HUES64 (cell line): ENCODE results near the gene YBEY. TPM values are rescaled to one million over a fixed set of nuclear protein-coding genes. Genes with fewer than 3 reads are reported as not detected.
"Not testable (repeated sequence)": the region's sequence is repeated elsewhere in the genome, so short reads cannot be mapped to it uniquely, and the experiment has no call there.

Source experiments
- H3K27ac ChIP-seq: 2 replicates; pipeline ENCODE4 v1.7.0; 2013; ENCODE audit warnings: low read depth, low read length, inconsistent platforms
- H3K27me3 ChIP-seq: 2 replicates; pipeline ENCODE4 v1.6.1; 2013; ENCODE audit warnings: mild to moderate bottlenecking, low read length; ENCODE audit not compliant: insufficient read depth
- H3K36me3 ChIP-seq: 2 replicates; pipeline ENCODE4 v1.6.1; 2013; ENCODE audit warnings: mild to moderate bottlenecking, low read length; ENCODE audit not compliant: insufficient read depth
- H3K4me1 ChIP-seq: 2 replicates; pipeline ENCODE4 v1.6.1; 2013; ENCODE audit warnings: mild to moderate bottlenecking, low read length, moderate library complexity; ENCODE audit not compliant: insufficient read depth
- H3K4me3 ChIP-seq: 2 replicates; pipeline ENCODE4 v1.5.1; 2013; ENCODE audit warnings: mild to moderate bottlenecking, low read length, moderate library complexity
- H3K9ac ChIP-seq: 2 replicates; pipeline ENCODE4 v1.6.1; 2013; ENCODE audit warnings: mild to moderate bottlenecking, low read depth, low read length
- H3K9me3 ChIP-seq: 2 replicates; pipeline ENCODE4 v1.6.1; 2013; ENCODE audit warnings: low read depth, low read length; ENCODE audit not compliant: insufficient read depth
- WGBS: fragments of 150-250, 120-280 bp; methylation state at CpG from one replicate; pipeline ENCODE4 v1.1.7; 2013; ENCODE audit warnings: missing lambda C conversion rate; 5-methylcytosine and 5-hydroxymethylcytosine counted together
- polyA plus RNA-seq, 2 experiments: library from polyadenylated mRNA; stranded (reverse); fragments of 50-300 nt; gene quantifications; one replicate each; pipeline ENCODE4 v1.2.3, GENCODE V29; 2013

YBEY gene, protein sequence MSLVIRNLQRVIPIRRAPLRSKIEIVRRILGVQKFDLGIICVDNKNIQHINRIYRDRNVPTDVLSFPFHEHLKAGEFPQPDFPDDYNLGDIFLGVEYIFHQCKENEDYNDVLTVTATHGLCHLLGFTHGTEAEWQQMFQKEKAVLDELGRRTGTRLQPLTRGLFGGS
- 32.6 TPM for polyA plus RNA-seq (2013, experiment 1 of 2)
- polyA plus RNA-seq (2013, experiment 2 of 2), result 33.0 TPM

DNA sequence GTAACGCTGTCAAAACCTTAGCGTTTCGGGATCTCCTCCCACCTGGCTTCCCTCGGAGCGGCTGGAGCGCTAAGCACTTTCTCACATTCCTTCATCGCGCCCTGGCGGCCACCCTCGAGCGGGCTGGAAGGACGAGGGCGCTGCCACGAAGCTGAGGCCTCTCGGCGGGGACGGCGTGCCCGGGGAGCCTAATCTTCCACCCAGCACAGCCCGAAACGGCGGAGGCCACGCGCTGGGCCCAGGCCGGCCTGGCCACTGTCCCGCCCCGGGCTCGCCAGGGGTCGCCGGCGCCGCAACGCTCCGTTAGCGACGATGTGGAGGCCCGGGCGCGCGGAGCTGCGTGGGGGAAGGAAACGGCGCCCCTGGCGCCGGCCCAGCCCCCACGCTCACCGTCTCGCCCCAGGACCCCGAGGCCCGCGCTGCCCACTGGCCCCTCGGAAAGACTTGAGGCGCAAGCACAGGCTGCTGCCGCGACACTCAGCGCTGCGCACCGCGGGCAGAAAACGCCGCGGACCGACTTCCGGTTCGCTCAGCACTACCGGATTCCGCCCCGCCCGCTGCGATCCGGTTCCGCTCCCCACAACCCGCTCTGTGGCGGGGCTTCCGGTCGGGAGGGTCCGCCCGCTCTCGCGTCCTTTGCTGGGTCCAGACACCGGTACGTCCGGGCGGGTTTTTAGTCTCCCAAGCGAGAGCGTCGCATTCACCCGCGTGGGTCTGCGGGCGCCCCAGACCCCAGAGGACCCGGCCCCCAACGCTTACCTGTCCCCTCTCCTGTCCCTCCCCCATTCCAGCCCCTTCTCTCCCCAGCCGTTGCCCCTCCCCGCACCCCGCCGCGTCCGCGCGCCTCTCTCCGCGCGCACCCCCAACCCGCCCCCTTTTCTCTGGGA, at the start of gene YBEY:
TSS of gene YBEY (plus strand) at position 582 of the 887 bp plus-strand sequence. CDS start 572 bp downstream, outside the sequence.
- Histone ChIP-seq H3K36me3 (peaks cover 38% of the 10 kb centered on the region), H3K27me3 (no peaks in the 10 kb centered on the region), H3K27ac (peak within 1 kb of the TSS; percentile 97), H3K9me3 (no peaks in the 10 kb centered on the region), H3K9ac (peak within 1 kb of the TSS; percentile 90), H3K4me3 (peak within 1 kb of the TSS; percentile 94), H3K4me1 (peaks cover 30% of the 10 kb centered on the region)
- under 1% methylated on average over 105 of the region's 105 CpGs for WGBS

DNA sequence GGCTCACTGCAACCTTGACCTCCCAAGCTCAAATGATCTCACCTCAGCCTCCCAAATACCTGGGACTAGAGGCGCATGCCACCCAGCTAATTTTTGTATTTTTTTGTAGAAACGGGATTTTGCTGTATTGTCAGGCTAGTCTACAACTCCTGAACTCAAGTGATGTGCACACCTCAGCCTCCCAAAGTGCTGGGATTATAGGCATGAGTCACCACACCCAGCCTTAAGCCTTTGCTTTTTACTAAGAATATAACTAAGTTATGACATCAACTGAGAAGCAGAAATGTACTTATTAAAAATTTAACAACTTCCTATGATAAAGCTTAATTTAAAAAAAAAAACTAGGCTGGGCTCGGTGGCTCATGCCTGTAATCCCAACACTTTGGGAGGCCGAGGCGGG, 48.7 kb upstream of the YBEY start:
- H3K4me3 ChIP-seq, result no peak overlapping the region
- H3K9me3 ChIP-seq, result peaks cover 4% of the 10 kb centered on the region; the same call in 1 of the 2 replicates
- no peak overlapping the region for H3K27ac ChIP-seq
- no peak overlapping the region for H3K9ac ChIP-seq
- H3K36me3 ChIP-seq, result peaks cover 95% of the 10 kb centered on the region
- H3K27me3 ChIP-seq, result no peaks in the 10 kb centered on the region
- WGBS, result 96% methylated on average over 5 of the region's 5 CpGs
- H3K4me1 ChIP-seq, result no peaks in the 10 kb centered on the region

DNA sequence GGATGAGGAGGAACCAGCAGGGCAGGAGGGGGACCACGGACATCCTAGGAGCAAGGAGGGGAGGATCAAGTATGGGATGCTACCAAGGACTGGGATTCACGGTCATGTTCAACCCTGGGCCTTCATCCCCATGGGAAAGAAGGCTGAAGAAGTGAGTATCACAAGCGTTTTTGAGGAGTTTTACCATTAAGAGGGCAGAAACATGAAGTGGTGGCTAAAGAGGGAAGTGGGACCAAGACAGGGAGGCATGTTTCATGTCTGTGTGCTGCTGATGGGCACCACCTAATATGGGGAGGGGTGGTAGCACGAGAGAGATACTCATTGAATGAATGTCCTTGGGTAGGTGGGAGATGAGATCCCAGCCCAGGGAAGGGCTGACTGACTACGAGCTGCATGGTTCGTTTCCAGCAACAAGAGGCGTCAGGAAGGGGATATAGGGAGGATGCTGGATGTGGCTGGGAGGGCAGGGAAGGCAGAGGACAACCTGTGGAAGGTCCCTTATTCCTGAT, 46.3 kb upstream of the YBEY start:
- no peak overlapping the region for H3K4me3 ChIP-seq
- no peak overlapping the region for H3K27ac ChIP-seq
- peaks cover 95% of the 10 kb centered on the region for H3K36me3 ChIP-seq
- whole genome bisulfite sequencing, result 93% methylated on average over 7 of the region's 7 CpGs
- no peaks in the 10 kb centered on the region for H3K27me3 ChIP-seq
- no peak overlapping the region for H3K9ac ChIP-seq
- no peaks in the 10 kb centered on the region for H3K9me3 ChIP-seq
- no peaks in the 10 kb centered on the region for H3K4me1 ChIP-seq

DNA sequence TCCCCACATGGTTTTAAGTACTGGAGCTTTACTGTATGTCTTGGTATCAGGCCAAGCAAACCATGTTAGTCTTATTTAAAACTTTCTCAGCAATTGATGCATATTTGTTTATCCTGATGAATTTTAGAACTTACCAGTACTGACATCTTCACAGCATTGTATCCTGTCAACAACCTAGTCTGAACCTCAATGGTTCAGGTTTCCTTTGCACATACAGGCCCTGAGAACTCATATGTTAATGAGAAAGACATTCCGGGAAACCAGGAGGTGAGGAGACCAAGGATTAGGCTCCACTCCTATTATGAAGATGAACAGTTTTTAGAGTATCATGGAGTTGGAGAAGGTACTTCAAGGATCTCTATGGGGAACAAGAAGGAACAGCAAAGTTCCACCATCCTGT, 44.6 kb upstream of the YBEY start:
- not testable (repeated sequence) for H3K9ac ChIP-seq, H3K4me1 ChIP-seq, H3K27me3 ChIP-seq, H3K27ac ChIP-seq, H3K9me3 ChIP-seq, H3K4me3 ChIP-seq
- 76% methylated on average over 1 of the region's 1 CpG for WGBS
- H3K36me3 ChIP-seq, result peaks cover 95% of the 10 kb centered on the region

DNA sequence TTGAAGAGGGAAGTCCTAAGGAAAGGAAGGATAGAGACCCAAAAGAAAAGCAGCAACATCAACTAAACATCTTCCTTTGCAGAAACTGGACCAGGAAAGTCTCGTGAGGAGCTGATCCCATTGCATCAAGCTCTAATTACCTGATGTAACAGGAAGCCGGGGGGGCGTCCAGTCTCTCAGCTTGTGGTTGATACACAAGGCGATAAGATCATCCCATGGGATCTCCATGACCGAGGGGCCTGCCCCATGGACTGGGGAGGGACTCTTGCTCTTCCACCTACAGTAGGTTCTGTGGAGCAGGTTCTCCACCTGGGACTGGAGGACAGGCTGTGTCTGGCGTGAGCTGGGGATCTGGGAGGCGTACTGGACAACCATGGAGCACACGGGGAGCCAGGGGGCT, 42.8 kb upstream of the YBEY start:
- Histone ChIP-seq H3K36me3 (peaks cover 97% of the 10 kb centered on the region), H3K9me3 (no peaks in the 10 kb centered on the region), H3K9ac (no peak overlapping the region), H3K27me3 (no peaks in the 10 kb centered on the region), H3K4me3 (no peak overlapping the region), H3K27ac (no peak overlapping the region), H3K4me1 (no peaks in the 10 kb centered on the region)
- 93% methylated on average over 8 of the region's 8 CpGs for WGBS

DNA sequence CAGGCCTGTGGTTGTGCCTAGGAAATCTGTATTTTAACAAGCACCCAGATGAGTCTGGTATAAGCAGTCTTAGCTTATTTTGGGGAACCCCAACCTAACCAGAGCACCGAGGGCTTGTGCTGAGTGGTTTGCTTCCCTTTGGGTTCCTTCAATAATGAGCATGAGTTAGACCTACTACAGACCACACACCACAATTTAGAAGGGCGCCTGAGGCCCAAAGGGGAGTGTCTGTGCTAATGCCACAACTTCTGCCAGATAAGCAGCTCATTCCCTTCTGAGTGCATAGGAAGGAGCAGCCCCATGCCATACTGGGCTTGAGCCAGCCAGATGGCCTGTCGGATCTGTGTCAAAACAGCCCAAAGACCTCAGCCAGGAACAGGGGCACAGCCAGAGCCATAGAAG, 42.2 kb upstream of the YBEY start:
- 92% methylated on average over 3 of the region's 3 CpGs for WGBS
- Histone ChIP-seq H3K27ac (no peak overlapping the region), H3K4me1 (no peaks in the 10 kb centered on the region), H3K36me3 (peaks cover 97% of the 10 kb centered on the region), H3K4me3 (no peak overlapping the region), H3K9ac (no peak overlapping the region), H3K9me3 (no peaks in the 10 kb centered on the region), H3K27me3 (no peaks in the 10 kb centered on the region)

DNA sequence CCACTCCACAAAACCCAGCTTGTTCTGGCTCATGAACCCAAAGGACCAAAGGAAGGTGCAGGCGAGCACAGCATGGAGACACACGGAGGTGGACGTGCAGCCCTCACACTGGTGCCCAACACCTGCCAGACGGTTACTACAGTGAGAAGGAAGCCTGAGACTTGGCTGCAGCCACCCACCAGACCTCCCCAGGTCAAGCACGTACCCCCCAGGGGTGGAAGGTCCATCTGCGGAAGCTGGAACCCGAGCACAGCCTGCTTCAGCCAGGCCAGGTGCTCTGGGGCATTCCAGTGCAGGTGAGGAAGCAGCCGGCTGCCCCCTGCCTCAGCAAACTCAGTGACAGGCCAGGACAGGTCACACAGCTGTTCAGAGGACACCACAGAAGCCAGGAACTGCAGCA, 41.5 kb upstream of the YBEY start:
- Histone ChIP-seq H3K36me3 (peaks cover 97% of the 10 kb centered on the region), H3K4me1 (no peaks in the 10 kb centered on the region), H3K27ac (no peak overlapping the region), H3K9me3 (no peaks in the 10 kb centered on the region), H3K4me3 (no peak overlapping the region), H3K9ac (no peak overlapping the region), H3K27me3 (no peaks in the 10 kb centered on the region)
- 92% methylated on average over 8 of the region's 8 CpGs for WGBS

DNA sequence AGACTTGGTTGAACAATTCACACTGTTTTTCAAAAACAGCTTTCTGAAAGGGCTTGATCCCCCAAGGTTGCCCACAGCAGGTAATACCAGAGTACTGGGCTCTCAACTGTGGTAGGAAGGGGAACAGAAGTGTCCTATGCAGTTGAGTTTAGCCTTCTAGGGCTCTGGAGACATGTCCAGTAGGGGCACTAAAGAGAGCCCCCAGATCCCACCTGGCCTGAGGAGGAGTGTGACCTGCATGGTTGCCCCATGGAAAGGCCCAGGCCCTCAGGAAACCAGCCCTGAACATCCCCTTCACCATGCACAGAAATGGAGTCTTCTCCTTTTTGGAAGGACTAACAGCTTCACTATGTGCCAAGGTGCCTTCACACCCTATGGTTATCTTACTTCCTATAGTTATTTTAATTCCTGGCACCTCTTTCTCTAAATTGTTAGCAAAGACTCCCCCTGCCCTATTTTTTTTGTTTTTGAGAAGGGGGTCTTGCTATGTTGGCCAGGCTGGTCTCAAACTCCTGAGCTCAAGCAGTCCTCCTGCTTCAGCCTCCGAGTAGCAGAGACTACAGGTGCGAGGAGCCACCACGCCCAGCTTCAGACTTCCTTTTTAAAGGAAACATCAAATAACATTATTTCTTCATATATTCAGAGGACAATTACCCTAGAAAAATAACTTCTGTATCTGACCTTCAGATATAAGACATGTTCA, 40.8 kb upstream of the YBEY start:
- 95% methylated on average over 3 of the region's 3 CpGs for WGBS
- no peaks in the 10 kb centered on the region for H3K27me3 ChIP-seq
- no peak overlapping the region for H3K4me3 ChIP-seq
- no peak overlapping the region for H3K27ac ChIP-seq
- no peaks in the 10 kb centered on the region for H3K4me1 ChIP-seq
- no peak overlapping the region for H3K9ac ChIP-seq
- peaks cover 97% of the 10 kb centered on the region for H3K36me3 ChIP-seq
- H3K9me3 ChIP-seq, result no peaks in the 10 kb centered on the region

DNA sequence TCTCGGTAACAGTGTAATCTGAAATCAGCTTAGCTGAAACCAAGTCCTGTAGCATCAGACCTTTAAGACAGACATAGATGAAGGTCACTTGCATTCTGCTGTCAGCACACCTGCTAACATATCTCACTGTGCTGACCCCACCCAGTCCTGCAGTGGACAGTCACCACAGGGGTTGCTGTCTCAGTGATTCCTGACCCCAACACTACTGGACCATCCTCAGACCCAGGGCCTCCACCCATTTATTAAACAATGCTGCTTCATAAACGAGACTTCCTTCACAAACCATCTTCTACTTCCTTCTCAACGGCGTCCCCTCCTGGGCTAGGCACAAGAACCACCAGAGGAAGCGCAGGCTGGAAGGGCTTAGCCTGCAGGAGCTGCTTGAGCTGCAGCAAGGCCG, 39.8 kb upstream of the YBEY start:
- Histone ChIP-seq H3K9me3 (no peaks in the 10 kb centered on the region), H3K27me3 (no peaks in the 10 kb centered on the region), H3K4me1 (no peaks in the 10 kb centered on the region), H3K27ac (no peak overlapping the region), H3K4me3 (no peak overlapping the region), H3K36me3 (peaks cover 97% of the 10 kb centered on the region), H3K9ac (no peak overlapping the region)
- WGBS, result 97% methylated on average over 6 of the region's 6 CpGs

DNA sequence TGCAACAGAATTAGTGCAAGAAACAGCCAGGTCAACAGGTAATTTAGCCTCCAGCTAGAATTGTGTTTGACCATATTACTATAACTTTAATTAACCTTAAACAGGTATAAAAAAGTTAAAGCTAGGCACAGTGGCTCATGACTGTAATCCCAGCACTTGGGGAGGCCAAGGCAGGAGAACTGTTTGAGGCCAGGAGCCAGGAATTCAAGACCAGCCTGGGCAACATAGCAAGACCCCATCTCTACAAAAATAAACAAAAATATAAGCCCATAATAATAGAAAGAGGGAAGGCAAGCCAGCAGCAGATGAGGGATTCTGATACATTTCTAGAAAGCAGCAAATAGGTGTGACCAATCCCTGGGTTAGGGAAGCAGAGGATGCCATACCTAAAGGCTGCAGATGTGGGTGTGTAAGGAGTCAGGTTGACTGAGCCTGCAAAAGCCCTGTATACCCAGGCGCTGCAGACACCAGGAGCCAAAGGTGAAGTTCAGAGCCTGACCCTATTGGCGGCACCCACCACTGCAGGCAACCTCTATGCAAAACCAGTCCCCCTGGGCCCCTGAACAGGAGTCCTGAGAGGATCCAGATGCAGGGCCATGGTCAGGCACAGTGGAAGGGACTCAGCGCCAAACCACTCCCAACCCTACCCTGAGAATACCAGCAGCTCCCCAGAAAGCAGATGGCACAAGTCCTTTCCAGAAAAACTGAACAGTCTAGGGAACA, 38.3 kb upstream of the YBEY start:
- H3K36me3 ChIP-seq, result peaks cover 97% of the 10 kb centered on the region

More for the DNA sequence above, 38.3 kb upstream of the YBEY start:
- Histone ChIP-seq H3K27me3 (no peaks in the 10 kb centered on the region), H3K4me3 (no peak overlapping the region), H3K27ac (no peak overlapping the region), H3K9me3 (no peaks in the 10 kb centered on the region), H3K4me1 (no peaks in the 10 kb centered on the region), H3K9ac (no peak overlapping the region)
- WGBS, result 94% methylated on average over 3 of the region's 3 CpGs
